Parathyroid adenoma (tissue), 2 donors: ENCODE results near the gene CFAP69.

ENCODE experiments used
- H2AFZ ChIP-seq: fragments of 300-600 bp; sonication (generic); one replicate; pipeline ENCODE4 v1.7.0; 2017; ENCODE audit warnings: antibody characterized with exemption, mild to moderate bottlenecking
- H3K27ac ChIP-seq: fragments of 300-600 bp; sonication (generic); one replicate; pipeline ENCODE4 v1.7.0; 2017
- H3K27me3 ChIP-seq: fragments of 300-600 bp; sonication (generic); one replicate; pipeline ENCODE4 v1.7.0; 2017; ENCODE audit warnings: low read length; ENCODE audit not compliant: control insufficient read depth, insufficient read depth
- H3K36me3 ChIP-seq: fragments of 300-600 bp; sonication (generic); one replicate; pipeline ENCODE4 v1.7.0; 2017; ENCODE audit warnings: low read length; ENCODE audit not compliant: control insufficient read depth, insufficient read depth
- H3K4me1 ChIP-seq: fragments of 300-600 bp; sonication (generic); one replicate; pipeline ENCODE4 v1.7.0; 2017; ENCODE audit warnings: control low read depth
- H3K4me2 ChIP-seq: fragments of 300-600 bp; sonication (generic); one replicate; pipeline ENCODE4 v1.7.0; 2017; ENCODE audit warnings: low read length
- H3K4me3 ChIP-seq: fragments of 300-600 bp; sonication (generic); one replicate; pipeline ENCODE4 v1.7.0; 2017; ENCODE audit warnings: low read depth, low read length
- H3K79me2 ChIP-seq: fragments of 300-600 bp; sonication (generic); one replicate; pipeline ENCODE4 v1.7.0; 2017; ENCODE audit warnings: control low read depth
- H3K9ac ChIP-seq: fragments of 300-600 bp; sonication (generic); one replicate; pipeline ENCODE4 v1.7.0; 2017; ENCODE audit warnings: mild to moderate bottlenecking
- H3K9me3 ChIP-seq: fragments of 300-600 bp; sonication (generic); one replicate; pipeline ENCODE4 v1.7.0; 2017; ENCODE audit warnings: low read length; ENCODE audit not compliant: control insufficient read depth
- CTCF ChIP-seq: fragments of 300-600 bp; sonication (generic); IDR thresholded peaks from one replicate; pipeline ENCODE4 v1.7.0; 2017; ENCODE audit warnings: antibody characterized with exemption, mild to moderate bottlenecking
- donor health status: primary hyperparathyroidism.

CFAP69 gene

GRCh38 chr7:90320014-90320413, 75.0 kb downstream of the CFAP69 start:
- H3K9me3 ChIP-seq, result no peaks in the 10 kb centered on the region
- H3K79me2 ChIP-seq, result no peaks in the 10 kb centered on the region
- H3K36me3 ChIP-seq, result no peaks in the 10 kb centered on the region
- TF ChIP-seq CTCF, result no peak
- H3K4me3 ChIP-seq, result no peak overlapping the region
- no peak overlapping the region for H3K4me2 ChIP-seq
- H2AFZ ChIP-seq, result no peak overlapping the region
- no peak overlapping the region for H3K27ac ChIP-seq
- H3K27me3 ChIP-seq, result peaks cover 14% of the 10 kb centered on the region
- no peaks in the 10 kb centered on the region for H3K4me1 ChIP-seq
- H3K9ac ChIP-seq, result no peak overlapping the region

- H3K4me3 ChIP-seq, result no peak overlapping the region
- H3K36me3 ChIP-seq, result no peaks in the 10 kb centered on the region
- no peak for TF ChIP-seq CTCF
- H3K9me3 ChIP-seq, result no peaks in the 10 kb centered on the region
- H3K4me1 ChIP-seq, result no peaks in the 10 kb centered on the region
- H3K27me3 ChIP-seq, result peaks cover 14% of the 10 kb centered on the region
- no peak overlapping the region for H2AFZ ChIP-seq
- H3K9ac ChIP-seq, result no peak overlapping the region
- H3K79me2 ChIP-seq, result no peaks in the 10 kb centered on the region
- no peak overlapping the region for H3K4me2 ChIP-seq
- H3K27ac ChIP-seq, result no peak overlapping the region
These were observed 75.4 kb downstream of the CFAP69 start for GRCh38 chr7:90320418-90320800.

- peak within 1 kb of the TSS; percentile 30 for H2AFZ ChIP-seq
- H3K27me3 ChIP-seq, result peaks cover 14% of the 10 kb centered on the region
- TF ChIP-seq CTCF, result no peak
- H3K27ac ChIP-seq, result no peak within 1 kb of the TSS
- no peak within 1 kb of the TSS for H3K9ac ChIP-seq
- H3K79me2 ChIP-seq, result no peaks in the 10 kb centered on the region
- H3K9me3 ChIP-seq, result no peaks in the 10 kb centered on the region
- no peaks in the 10 kb centered on the region for H3K36me3 ChIP-seq
- no peaks in the 10 kb centered on the region for H3K4me1 ChIP-seq
- peak within 1 kb of the TSS; percentile 31 for H3K4me2 ChIP-seq
- H3K4me3 ChIP-seq, result no peak within 1 kb of the TSS
These were observed 76.0 kb downstream of the CFAP69 start, which contains the start of gene FAM237B for GRCh38 chr7:90320801-90321494. FAM237B (minus strand) TSS chr7:90321304; CDS start chr7:90319748, 1,556 bp downstream.

- Histone ChIP-seq H3K79me2 (no peaks in the 10 kb centered on the region), H3K4me2 (no peak overlapping the region), H2AFZ (no peak overlapping the region), H3K27me3 (peaks cover 14% of the 10 kb centered on the region), H3K9me3 (no peaks in the 10 kb centered on the region), H3K4me3 (no peak overlapping the region), H3K27ac (no peak overlapping the region), H3K4me1 (no peaks in the 10 kb centered on the region), H3K9ac (no peak overlapping the region), H3K36me3 (no peaks in the 10 kb centered on the region)
- TF ChIP-seq CTCF, result no peak
These were observed 77.9 kb downstream of the CFAP69 start for GRCh38 chr7:90322837-90323236.

- no peaks in the 10 kb centered on the region for H3K36me3 ChIP-seq
- no peak overlapping the region for H3K27ac ChIP-seq
- no peak for TF ChIP-seq CTCF
- no peaks in the 10 kb centered on the region for H3K4me1 ChIP-seq
- H3K4me2 ChIP-seq, result no peak overlapping the region
- H3K9ac ChIP-seq, result no peak overlapping the region
- H3K79me2 ChIP-seq, result no peaks in the 10 kb centered on the region
- H3K4me3 ChIP-seq, result no peak overlapping the region
- H3K9me3 ChIP-seq, result no peaks in the 10 kb centered on the region
- H2AFZ ChIP-seq, result no peak overlapping the region
- H3K27me3 ChIP-seq, result peaks cover 5% of the 10 kb centered on the region
These were observed 81.5 kb downstream of the CFAP69 start for GRCh38 chr7:90326500-90326899.
